Activated T-helper 17 cell treated with anti-CD3 and anti-CD28 coated beads, Interleukin-2, amount 50 U/mL, for 72 hours (primary cell): ENCODE results near the gene DHX15. TPM values are rescaled to one million over a fixed set of nuclear protein-coding genes. Genes with fewer than 3 reads are reported as not detected.
"Not testable (repeated sequence)": the region's sequence is repeated elsewhere in the genome, so short reads cannot be mapped to it uniquely, and the experiment has no call there.

Experiments used
- ATAC-seq: fragments of 150-1000 bp; cut with Tn5 transposase; replicated peaks from 2 replicates; pipeline ENCODE4 v1.10.0; 2021; ENCODE audit warnings: mild to moderate bottlenecking, moderate library complexity
- H3K27ac Mint-ChIP-seq: one replicate; pipeline ENCODE4 v1.8.0; 2022; ENCODE audit warnings: mixed read lengths
- H3K27me3 Mint-ChIP-seq: one replicate; pipeline ENCODE4 v1.8.0; 2022; ENCODE audit warnings: mixed read lengths
- H3K36me3 Mint-ChIP-seq: one replicate; pipeline ENCODE4 v1.8.0; 2022; ENCODE audit warnings: low read depth, mild to moderate bottlenecking, mixed read lengths
- H3K4me1 Mint-ChIP-seq: one replicate; pipeline ENCODE4 v1.8.0; 2022; ENCODE audit warnings: mixed read lengths
- H3K4me3 Mint-ChIP-seq: one replicate; pipeline ENCODE4 v1.8.0; 2022; ENCODE audit warnings: mild to moderate bottlenecking, mixed read lengths
- H3K9me3 Mint-ChIP-seq: one replicate; pipeline ENCODE4 v1.8.0; 2022; ENCODE audit warnings: mixed read lengths
- total RNA-seq, 2 donors: library from RNA; stranded (reverse); gene quantifications; one replicate each; pipeline ENCODE4 v1.2.3, GENCODE V29; 2022

The DHX15 gene
- total RNA-seq, 2 donors from 2014 or later, result 190 to 226 TPM

GRCh38 chr4:24508541-24508940, 75.8 kb downstream of the DHX15 start:
- no peak overlapping the region for H3K4me3 Mint-ChIP-seq
- no peak overlapping the region for H3K27ac Mint-ChIP-seq
- no peaks in the 10 kb centered on the region for H3K9me3 Mint-ChIP-seq
- peaks cover 4% of the 10 kb centered on the region for H3K4me1 Mint-ChIP-seq
- no peaks in the 10 kb centered on the region for H3K36me3 Mint-ChIP-seq
- H3K27me3 Mint-ChIP-seq, result no peaks in the 10 kb centered on the region
- ATAC-seq, result no peak

DNA sequence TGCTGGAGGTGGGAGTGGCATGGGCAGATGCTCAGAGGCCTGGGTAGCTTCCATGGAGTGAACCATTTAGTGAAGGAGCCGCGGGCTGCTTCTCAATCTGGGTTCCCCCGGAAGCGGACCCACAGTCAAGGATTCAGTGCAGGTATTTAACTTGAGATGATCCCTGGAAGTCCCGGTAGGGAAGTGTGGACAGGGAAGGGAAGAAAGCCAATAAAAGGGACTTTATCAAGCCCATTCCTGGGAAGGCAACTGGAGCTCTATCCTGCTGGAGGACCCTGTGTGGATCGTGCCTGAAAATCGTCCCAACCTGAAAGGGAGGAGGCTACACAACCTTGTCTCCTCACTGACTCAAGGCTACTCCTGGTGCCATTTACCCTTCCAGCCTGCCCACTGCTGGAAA, 76.9 kb downstream of the DHX15 start:
- H3K4me3 Mint-ChIP-seq, result no peak overlapping the region
- no peaks in the 10 kb centered on the region for H3K9me3 Mint-ChIP-seq
- peaks cover 4% of the 10 kb centered on the region for H3K4me1 Mint-ChIP-seq
- no peak overlapping the region for H3K27ac Mint-ChIP-seq
- no peaks in the 10 kb centered on the region for H3K36me3 Mint-ChIP-seq
- no peaks in the 10 kb centered on the region for H3K27me3 Mint-ChIP-seq
- no peak for ATAC-seq

DNA sequence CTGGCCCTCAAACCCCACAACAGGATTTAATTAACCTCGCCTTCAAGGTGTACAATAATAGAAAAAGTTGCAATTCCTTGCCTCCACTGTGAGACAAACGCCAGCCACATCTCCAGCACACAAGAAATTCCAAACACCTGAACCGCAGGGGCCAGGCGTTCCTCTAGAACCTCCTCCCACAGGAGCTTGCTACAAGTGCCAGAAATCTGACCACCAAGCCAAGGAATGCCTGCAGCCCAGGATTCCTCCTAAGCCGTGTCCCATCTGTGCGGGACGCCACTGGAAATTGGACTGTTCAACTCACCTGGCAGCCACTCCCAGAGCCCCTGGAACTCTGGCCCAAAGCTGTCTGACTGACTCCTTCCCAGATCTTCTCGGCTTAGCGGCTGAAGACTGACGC, 81.3 kb downstream of the DHX15 start:
- not testable (repeated sequence) for H3K27ac Mint-ChIP-seq

GRCh38 chr4:24497221-24497620, 87.1 kb downstream of the DHX15 start:
- no peak overlapping the region for H3K27ac Mint-ChIP-seq
- H3K27me3 Mint-ChIP-seq, result peaks cover 1% of the 10 kb centered on the region
- no peak for ATAC-seq
- H3K9me3 Mint-ChIP-seq, result no peaks in the 10 kb centered on the region
- H3K4me1 Mint-ChIP-seq, result no peaks in the 10 kb centered on the region
- H3K36me3 Mint-ChIP-seq, result no peaks in the 10 kb centered on the region
- H3K4me3 Mint-ChIP-seq, result no peak overlapping the region

More for the DNA sequence above, 81.3 kb downstream of the DHX15 start:
- not testable (repeated sequence) for H3K4me1 Mint-ChIP-seq, H3K27me3 Mint-ChIP-seq, H3K9me3 Mint-ChIP-seq, ATAC-seq, H3K36me3 Mint-ChIP-seq, H3K4me3 Mint-ChIP-seq

DNA sequence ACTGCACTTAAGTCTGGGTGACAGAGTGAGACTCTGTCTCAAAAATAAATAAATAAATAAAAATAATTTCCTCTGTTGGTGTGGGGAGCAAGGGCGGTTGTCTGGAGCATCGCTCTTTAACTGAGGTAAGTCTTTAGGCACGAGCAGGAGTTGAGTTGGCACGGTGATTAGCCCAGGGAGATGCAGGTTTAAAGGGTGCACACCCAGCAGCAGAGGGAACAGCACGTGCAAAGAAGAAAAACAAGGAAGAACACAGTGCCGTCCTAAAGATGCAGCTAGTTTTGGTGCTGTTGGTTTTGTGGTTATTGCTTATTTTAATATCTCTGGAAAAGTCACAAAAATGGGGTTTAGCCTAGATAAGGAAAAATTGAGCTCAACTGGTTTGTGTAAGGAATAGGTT, 87.8 kb downstream of the DHX15 start:
- Mint-ChIP-seq H3K9me3 (no peaks in the 10 kb centered on the region), H3K4me3 (no peak overlapping the region), H3K4me1 (no peaks in the 10 kb centered on the region), H3K36me3 (no peaks in the 10 kb centered on the region), H3K27me3 (peaks cover 5% of the 10 kb centered on the region), H3K27ac (no peak overlapping the region)
- ATAC-seq, result no peak

GRCh38 chr4:24495388-24495787, 89.0 kb downstream of the DHX15 start:
- Mint-ChIP-seq H3K27ac (no peak overlapping the region), H3K36me3 (no peaks in the 10 kb centered on the region), H3K27me3 (peaks cover 7% of the 10 kb centered on the region), H3K4me1 (no peaks in the 10 kb centered on the region), H3K4me3 (no peak overlapping the region), H3K9me3 (no peaks in the 10 kb centered on the region)
- no peak for ATAC-seq

DNA sequence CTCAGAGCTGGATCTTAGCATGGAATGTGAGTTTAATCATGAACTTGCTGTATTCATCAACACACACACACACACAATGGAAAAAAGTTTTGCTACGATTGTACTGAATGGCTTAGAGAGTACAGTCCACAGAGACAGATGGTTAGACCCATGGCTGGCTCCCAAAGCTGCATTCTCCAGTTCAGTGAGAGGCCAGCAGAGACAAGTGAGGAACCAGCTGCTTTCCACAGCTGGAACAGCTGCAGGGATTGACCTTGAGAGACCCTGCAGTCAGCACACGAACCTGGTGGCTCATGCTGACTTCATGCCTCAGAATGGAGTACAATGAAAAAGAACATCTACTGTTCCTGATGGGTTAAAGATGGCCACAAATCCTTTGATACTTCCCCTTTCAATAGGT, 94.5 kb downstream of the DHX15 start:
- H3K27ac Mint-ChIP-seq, result no peak overlapping the region

DNA sequence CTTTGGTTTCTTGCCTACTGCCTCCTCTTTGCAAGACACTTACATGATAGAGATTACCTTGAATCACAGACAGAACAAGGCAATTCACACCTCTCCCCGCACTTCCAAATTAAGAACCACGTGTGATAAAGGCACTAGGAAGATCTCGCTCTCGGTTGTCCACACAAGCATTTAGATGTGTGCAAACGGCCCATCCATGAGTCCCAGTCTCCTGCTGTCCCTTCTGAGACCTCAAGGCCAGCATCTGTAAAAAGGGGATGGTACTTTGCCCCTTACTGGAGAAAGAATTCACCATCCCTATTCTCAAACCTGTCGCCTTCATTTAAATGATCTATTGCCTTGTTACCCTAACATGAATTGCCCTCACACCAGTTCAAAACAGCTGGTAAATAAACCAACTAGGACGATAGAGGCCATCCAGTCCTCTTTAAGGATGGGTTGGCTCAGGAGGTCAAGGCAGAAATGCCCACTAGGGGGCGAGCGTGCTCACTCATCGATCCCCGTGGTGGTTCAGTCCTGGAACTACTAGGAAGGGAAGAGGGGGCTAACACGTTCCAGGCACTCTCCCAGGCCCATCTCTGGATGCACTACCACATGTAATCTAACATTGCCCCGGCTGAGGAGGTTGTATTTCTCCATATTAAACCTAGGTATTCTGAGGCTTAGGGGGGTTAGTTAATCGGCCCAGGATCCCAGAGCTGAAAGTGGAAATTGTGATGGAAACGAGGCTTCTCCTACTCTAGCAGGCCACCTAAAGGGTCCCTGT, 95.8 kb downstream of the DHX15 start:
- H3K9me3 Mint-ChIP-seq, result no peaks in the 10 kb centered on the region
- peak; percentile 56 for ATAC-seq
- no peaks in the 10 kb centered on the region for H3K4me1 Mint-ChIP-seq
- peaks cover 25% of the 10 kb centered on the region for H3K27me3 Mint-ChIP-seq
- H3K27ac Mint-ChIP-seq, result no peak overlapping the region
- H3K4me3 Mint-ChIP-seq, result no peak overlapping the region
- H3K36me3 Mint-ChIP-seq, result no peaks in the 10 kb centered on the region

More for the DNA sequence above, 94.5 kb downstream of the DHX15 start:
- H3K9me3 Mint-ChIP-seq, result no peaks in the 10 kb centered on the region
- ATAC-seq, result no peak
- H3K27me3 Mint-ChIP-seq, result peaks cover 25% of the 10 kb centered on the region
- H3K36me3 Mint-ChIP-seq, result no peaks in the 10 kb centered on the region
- H3K4me3 Mint-ChIP-seq, result no peak overlapping the region
- no peaks in the 10 kb centered on the region for H3K4me1 Mint-ChIP-seq

DNA sequence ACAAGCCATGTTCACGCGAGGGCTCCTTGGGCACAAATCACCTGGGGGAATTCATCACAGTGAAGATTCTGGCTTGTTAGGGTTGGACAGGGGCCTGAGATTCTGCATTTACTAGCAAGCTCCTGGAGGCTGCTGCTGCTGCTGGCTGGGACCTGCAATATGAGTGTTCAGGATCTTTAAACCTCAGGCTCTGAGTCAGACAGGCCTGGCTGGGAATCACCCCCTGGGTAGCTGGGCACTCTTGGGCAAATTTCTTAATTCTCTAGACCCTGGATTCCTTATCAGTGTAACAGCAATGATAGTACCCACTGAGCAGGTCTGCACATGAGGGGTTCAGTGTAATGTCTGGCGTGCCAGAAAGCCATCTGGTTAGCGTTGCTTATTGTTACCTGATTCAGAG, 101.5 kb downstream of the DHX15 start:
- Mint-ChIP-seq H3K4me3 (no peak overlapping the region), H3K4me1 (no peaks in the 10 kb centered on the region), H3K9me3 (no peaks in the 10 kb centered on the region), H3K27me3 (peaks cover 30% of the 10 kb centered on the region), H3K27ac (no peak overlapping the region), H3K36me3 (no peaks in the 10 kb centered on the region)
- ATAC-seq, result no peak

DNA sequence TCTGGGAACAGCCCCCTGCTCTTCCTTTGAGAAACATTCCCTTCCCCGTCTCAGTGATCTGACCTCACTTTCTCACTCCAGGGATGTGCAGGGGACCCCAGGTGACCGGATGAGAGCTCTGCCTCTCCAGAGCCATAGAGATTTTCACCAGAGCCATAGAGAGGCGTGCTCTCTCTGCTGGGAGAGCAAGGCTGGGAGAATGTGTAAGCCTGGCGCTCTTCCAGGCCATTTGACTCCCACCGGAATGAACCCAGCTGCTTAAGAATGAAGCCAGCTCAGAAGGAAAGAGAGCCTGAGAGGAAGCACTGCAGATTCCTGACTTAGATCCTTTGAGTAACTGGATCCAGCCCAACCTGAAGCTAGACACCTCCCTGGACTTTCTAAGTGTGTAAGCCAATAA, 106.4 kb downstream of the DHX15 start:
- no peak for ATAC-seq
- Mint-ChIP-seq H3K27ac (no peak overlapping the region), H3K4me1 (peaks cover 4% of the 10 kb centered on the region), H3K4me3 (no peak overlapping the region), H3K27me3 (peaks cover 34% of the 10 kb centered on the region), H3K9me3 (no peaks in the 10 kb centered on the region), H3K36me3 (no peaks in the 10 kb centered on the region)

Other genes starting within 250 kb of the DHX15 start
- gene SOD3, start 211.0 kb upstream of the DHX15 start, total RNA-seq, result not detected